GM12873 (cell line): ENCODE measurements around the gene CCND3.

Experiments used
- TF ChIP-seq, protein P1 (sequence below): IDR thresholded peaks from 2 replicates; pipeline ENCODE4 v1.5.1; 2012; ENCODE audit warnings: low read depth, mild to moderate bottlenecking, moderate library complexity, low read length, control low read depth; ENCODE audit not compliant: insufficient read depth; ENCODE audit errors: missing control alignments

The CCND3 gene

DNA sequence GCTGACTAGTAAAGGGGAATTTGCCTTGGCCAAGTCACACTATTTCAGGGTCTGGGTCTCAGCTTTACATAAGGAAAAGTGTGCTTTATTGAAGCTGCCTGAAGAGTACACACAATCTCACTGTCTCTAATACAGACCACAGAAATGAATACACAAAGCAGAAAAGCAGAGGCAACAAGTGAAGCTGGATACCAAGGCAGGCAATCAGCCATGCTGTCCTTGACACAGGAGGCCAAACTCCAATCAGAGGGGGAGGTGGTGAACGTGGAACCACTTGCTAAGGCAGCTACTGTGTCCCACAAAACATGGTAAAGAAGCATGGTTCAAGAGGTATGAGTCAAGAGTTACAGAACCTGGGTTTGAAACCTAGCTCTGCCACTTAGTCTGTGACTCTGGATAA, 21.8 kb upstream of the CCND3 start:
- TF ChIP-seq, protein P1, sequence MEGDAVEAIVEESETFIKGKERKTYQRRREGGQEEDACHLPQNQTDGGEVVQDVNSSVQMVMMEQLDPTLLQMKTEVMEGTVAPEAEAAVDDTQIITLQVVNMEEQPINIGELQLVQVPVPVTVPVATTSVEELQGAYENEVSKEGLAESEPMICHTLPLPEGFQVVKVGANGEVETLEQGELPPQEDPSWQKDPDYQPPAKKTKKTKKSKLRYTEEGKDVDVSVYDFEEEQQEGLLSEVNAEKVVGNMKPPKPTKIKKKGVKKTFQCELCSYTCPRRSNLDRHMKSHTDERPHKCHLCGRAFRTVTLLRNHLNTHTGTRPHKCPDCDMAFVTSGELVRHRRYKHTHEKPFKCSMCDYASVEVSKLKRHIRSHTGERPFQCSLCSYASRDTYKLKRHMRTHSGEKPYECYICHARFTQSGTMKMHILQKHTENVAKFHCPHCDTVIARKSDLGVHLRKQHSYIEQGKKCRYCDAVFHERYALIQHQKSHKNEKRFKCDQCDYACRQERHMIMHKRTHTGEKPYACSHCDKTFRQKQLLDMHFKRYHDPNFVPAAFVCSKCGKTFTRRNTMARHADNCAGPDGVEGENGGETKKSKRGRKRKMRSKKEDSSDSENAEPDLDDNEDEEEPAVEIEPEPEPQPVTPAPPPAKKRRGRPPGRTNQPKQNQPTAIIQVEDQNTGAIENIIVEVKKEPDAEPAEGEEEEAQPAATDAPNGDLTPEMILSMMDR, result no peak

DNA sequence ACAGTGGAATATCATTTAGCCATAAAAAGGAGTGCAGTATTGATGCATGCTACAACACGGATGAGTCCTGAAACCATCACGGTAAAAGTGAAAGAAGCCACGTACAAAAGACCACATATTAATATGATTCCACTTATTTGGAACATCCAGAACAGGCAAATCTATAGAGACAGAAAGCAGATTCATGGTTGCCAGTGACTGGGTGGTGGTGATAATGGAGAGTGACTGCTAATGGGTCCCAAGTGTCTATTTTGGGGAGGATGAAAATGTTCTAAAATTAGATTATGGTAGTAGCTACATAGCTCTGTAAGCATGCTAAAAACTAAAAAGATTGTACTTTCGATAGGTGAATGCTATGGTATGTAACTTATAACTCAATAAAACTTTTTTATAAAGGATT, 18.4 kb upstream of the CCND3 start:
- TF ChIP-seq, protein P1, result no peak

DNA sequence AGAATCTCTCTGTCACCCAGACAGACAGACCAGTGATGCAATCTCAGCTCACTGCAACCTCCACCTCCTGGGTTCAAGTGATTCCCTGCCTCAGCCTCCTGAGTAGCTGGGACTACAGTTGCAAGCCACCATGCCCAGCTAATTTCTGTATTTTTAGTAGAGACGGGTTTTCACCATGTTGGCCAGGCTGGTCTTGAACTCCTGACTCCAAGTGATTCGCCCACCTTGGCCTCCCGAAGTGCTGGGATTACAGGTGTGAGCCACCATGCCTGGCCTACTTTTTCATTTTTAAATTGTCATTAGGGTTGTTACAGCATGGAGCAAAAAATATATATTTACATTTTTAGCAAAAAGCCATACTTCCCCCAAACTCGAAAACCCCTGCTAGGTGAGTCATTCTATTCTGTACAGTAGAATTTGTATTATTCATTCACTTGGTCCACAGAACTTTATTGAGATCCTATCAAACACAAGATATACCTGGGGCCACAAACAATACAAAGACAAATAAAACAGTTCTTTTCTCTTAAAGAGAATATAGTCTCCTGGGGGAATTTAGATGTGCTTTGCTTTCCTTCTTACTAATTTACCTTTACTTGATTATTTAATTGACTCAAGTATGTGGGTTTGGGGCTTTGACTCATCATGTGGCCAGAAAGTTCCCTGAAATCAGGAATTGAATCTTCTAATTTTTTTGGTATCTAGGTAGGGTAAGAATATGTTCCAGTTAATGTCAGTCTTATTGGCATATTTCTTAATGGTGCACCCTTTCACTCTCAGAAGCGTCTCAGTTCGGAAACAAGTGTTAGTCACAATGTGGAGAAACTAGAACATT, 16.6 kb upstream of the CCND3 start:
- TF ChIP-seq, protein P1, result no peak

DNA sequence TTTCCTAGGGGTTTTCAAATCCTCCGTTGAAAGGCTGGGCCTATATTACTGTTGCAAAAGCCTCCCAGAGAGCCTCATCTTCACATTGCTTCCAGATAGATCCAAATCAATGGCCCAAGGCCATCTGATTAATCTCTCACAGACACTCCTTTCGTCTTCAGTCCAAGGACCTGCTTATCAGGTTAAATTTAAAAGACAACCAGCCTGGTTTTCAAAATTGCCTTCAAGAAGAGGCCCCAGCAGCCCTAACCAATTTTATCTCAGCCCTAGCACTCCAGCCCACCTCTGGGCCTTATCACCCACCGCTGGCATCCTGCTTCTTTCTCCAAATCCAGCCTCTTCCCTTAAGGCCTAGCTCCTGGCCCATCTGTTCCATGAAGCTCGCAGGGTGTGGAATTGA, 15.5 kb upstream of the CCND3 start:
- TF ChIP-seq, protein P1, result no peak

DNA sequence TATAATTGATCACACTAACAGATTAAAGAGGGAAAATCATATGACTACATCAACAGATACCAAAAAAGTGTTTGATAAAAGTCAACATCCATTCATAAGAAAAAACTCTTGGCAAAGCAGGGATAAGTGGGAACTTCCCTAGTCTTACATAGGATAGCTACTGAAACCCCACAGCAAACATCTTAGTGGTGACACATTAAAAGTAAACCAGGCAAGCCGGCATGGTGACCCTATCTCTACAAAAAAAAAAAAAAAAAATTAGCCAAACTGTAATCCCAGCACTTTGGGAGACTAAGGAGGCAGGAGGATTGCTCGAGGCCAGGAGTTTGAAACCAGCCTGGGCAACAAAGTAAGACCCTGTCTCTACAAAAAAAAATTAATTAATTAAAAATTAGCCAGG, 13.8 kb upstream of the CCND3 start:
- TF ChIP-seq, protein P1, result no peak

DNA sequence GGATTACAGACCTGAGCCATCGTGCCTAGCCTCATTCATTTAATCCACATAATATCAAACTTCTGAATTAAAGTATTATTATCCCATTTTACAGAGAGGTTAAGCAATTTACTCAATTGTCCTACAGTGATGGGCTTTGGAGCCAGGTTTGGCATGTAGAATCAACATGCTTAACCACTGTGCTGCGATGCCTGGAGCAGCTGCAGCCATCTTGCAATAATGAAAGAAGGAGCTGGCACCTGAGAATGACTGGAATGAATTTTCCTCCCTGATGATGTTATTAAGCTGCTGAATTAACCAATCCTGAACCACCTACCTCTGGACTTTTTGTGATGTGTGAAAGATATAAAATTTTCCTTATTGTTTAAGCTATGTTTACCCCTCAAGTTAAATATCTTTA, 13.1 kb upstream of the CCND3 start:
- TF ChIP-seq, protein P1, result no peak

DNA sequence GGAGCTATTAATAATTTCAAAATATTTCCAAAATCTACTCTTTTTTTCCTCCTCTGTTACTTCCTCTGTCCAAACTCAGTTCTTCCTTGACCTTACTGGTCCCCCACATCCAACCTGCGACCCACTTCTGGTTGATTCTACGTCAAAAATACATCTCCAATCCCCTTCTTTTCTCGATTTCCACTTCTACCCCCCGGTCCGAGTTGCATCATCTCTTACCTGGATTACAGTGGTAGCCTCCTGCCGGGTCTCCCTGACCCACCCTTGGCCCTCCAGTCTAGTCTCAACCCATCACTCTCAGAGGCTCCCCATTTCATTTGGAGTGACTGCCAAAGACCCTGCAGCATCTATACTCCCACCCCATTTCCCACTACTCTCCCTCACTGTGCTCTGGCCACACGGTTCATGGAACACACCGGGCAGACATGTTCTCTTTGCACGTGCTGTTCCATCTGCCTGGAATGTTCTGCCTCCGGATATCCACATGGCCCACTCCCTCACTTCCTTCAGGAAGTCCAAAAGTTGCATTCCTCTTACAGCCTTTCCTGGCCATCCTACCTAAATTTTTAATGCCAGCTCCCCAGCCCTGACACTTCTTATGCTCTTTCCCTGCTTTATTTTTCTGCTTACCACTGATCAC, 6.1 kb upstream of the CCND3 start:
- TF ChIP-seq, protein P1, result no peak
